H9 (cell line): Measurements from ENCODE around the gene CLK2. TPM values are rescaled to one million over a fixed set of nuclear protein-coding genes. Genes with fewer than 3 reads are reported as not detected.

Experiments used
- DNase-seq: peaks from one replicate; pipeline ENCODE4 v3.0.0-alpha.2; 2017
- H2AFZ ChIP-seq: one replicate; pipeline ENCODE4 v1.6.1; 2013; ENCODE audit warnings: mild to moderate bottlenecking, low read length, control low read depth, moderate library complexity
- H2AK5ac ChIP-seq: 2 replicates; pipeline ENCODE4 v1.6.1; 2013; ENCODE audit warnings: low read length, control low read depth, mixed read lengths; ENCODE audit not compliant: insufficient read length
- H2BK120ac ChIP-seq: one replicate; pipeline ENCODE4 v1.6.1; 2013; ENCODE audit warnings: low read depth, mild to moderate bottlenecking, low read length, control low read depth, inconsistent platforms; ENCODE audit not compliant: poor library complexity, severe bottlenecking
- H2BK12ac ChIP-seq: 2 replicates; pipeline ENCODE4 v1.6.1; 2013; ENCODE audit warnings: low read length, control low read depth, mixed read lengths, low read depth; ENCODE audit not compliant: insufficient read length
- H2BK15ac ChIP-seq: 2 replicates; pipeline ENCODE4 v1.6.1; 2013; ENCODE audit warnings: low read depth, low read length, control low read depth
- H2BK20ac ChIP-seq: one replicate; pipeline ENCODE4 v1.6.1; 2013; ENCODE audit warnings: low read depth, mild to moderate bottlenecking, low read length, control low read depth, inconsistent platforms; ENCODE audit not compliant: poor library complexity, severe bottlenecking
- H2BK5ac ChIP-seq: 2 replicates; pipeline ENCODE4 v1.6.1; 2013; ENCODE audit warnings: low read length, control low read depth, mixed read lengths; ENCODE audit not compliant: insufficient read length
- H3K14ac ChIP-seq: 2 replicates; pipeline ENCODE4 v1.6.1; 2013; ENCODE audit warnings: low read length, control low read depth; ENCODE audit not compliant: insufficient read depth
- H3K18ac ChIP-seq: 2 replicates; pipeline ENCODE4 v1.6.1; 2013; ENCODE audit warnings: low read depth, mild to moderate bottlenecking, mixed read lengths, low read length, control low read depth; ENCODE audit not compliant: insufficient read length
- H3K23ac ChIP-seq: 2 replicates; pipeline ENCODE4 v1.6.1; 2013; ENCODE audit warnings: low read length, control low read depth, mixed read lengths, low read depth; ENCODE audit not compliant: insufficient read length
- H3K23me2 ChIP-seq: 2 replicates; pipeline ENCODE4 v1.6.1; 2013; ENCODE audit warnings: low read depth, mild to moderate bottlenecking, mixed read lengths, low read length, control low read depth; ENCODE audit not compliant: insufficient read length, poor library complexity, severe bottlenecking
- H3K27ac ChIP-seq: 2 replicates; pipeline ENCODE4 v1.5.1; 2013; ENCODE audit warnings: low read length, control low read depth, mixed read lengths, low read depth; ENCODE audit not compliant: insufficient read length
- H3K27me3 ChIP-seq: 2 replicates; pipeline ENCODE4 v1.6.1; 2013; ENCODE audit warnings: low read length, control low read depth, inconsistent platforms; ENCODE audit not compliant: insufficient read depth
- H3K4ac ChIP-seq: 2 replicates; pipeline ENCODE4 v1.6.1; 2013; ENCODE audit warnings: low read depth, mild to moderate bottlenecking, control low read depth, inconsistent platforms, low read length, moderate library complexity
- H3K4me1 ChIP-seq: 2 replicates; pipeline ENCODE4 v1.6.1; 2013; ENCODE audit warnings: low read length, control low read depth, inconsistent platforms; ENCODE audit not compliant: insufficient read depth
- H3K4me2 ChIP-seq: 2 replicates; pipeline ENCODE4 v1.6.1; 2013; ENCODE audit warnings: low read length, control low read depth, mixed read lengths; ENCODE audit not compliant: insufficient read length, insufficient read depth
- H3K56ac ChIP-seq: 2 replicates; pipeline ENCODE4 v1.6.1; 2013; ENCODE audit warnings: low read depth, mild to moderate bottlenecking, mixed read lengths, low read length, control low read depth; ENCODE audit not compliant: insufficient read length
- H3K79me1 ChIP-seq: 2 replicates; pipeline ENCODE4 v1.6.1; 2013; ENCODE audit warnings: low read depth, mild to moderate bottlenecking, moderate library complexity, low read length, control low read depth, inconsistent platforms; ENCODE audit not compliant: insufficient read depth, poor library complexity, severe bottlenecking
- H3K79me2 ChIP-seq: 2 replicates; pipeline ENCODE4 v1.6.1; 2013; ENCODE audit warnings: low read length, control low read depth, inconsistent platforms; ENCODE audit not compliant: insufficient read depth
- H3K9ac ChIP-seq: 2 replicates; pipeline ENCODE4 v1.6.1; 2013; ENCODE audit warnings: low read length, control low read depth, mixed read lengths; ENCODE audit not compliant: insufficient read length; ENCODE audit errors: extremely low read depth
- H3K9me3 ChIP-seq: one replicate; pipeline ENCODE4 v1.6.1; 2013; ENCODE audit warnings: low read depth, low read length, inconsistent platforms; ENCODE audit not compliant: control insufficient read depth
- H3T11ph ChIP-seq: one replicate; pipeline ENCODE4 v1.6.1; 2013; ENCODE audit warnings: mild to moderate bottlenecking, low read length, control low read depth, inconsistent platforms
- H4K20me1 ChIP-seq: one replicate; pipeline ENCODE4 v1.6.1; 2013; ENCODE audit not compliant: control insufficient read depth, insufficient read length, insufficient read depth
- H4K5ac ChIP-seq: 2 replicates; pipeline ENCODE4 v1.6.1; 2013; ENCODE audit warnings: low read depth, mild to moderate bottlenecking, mixed read lengths, low read length, control low read depth; ENCODE audit not compliant: insufficient read length
- H4K8ac ChIP-seq: replicated peaks from 2 replicates; pipeline ENCODE4 v1.6.1; 2013; ENCODE audit warnings: low read length, control low read depth, mixed read lengths, low read depth; ENCODE audit not compliant: insufficient read length
- H4K91ac ChIP-seq: 2 replicates; pipeline ENCODE4 v1.6.1; 2013; ENCODE audit warnings: low read depth, mild to moderate bottlenecking, moderate library complexity, mixed read lengths, low read length, control low read depth; ENCODE audit not compliant: insufficient read length
- H3K27ac Mint-ChIP-seq, 3 experiments: 2 replicates in 2 of 3; 3 replicates in 1 of 3; pipeline ENCODE4 v1.8.0; 2020 to 2021; ENCODE audit warnings: mixed read lengths in 3 of 3, mild to moderate bottlenecking in 1 of 3, moderate library complexity in 1 of 3
- H3K27me3 Mint-ChIP-seq: 2 replicates; pipeline ENCODE4 v1.8.0; 2021; ENCODE audit warnings: low read depth, mild to moderate bottlenecking, moderate library complexity, mixed read lengths
- H3K36me3 Mint-ChIP-seq, 3 experiments: 2 replicates in 2 of 3; 3 replicates in 1 of 3; pipeline ENCODE4 v1.8.0; 2020 to 2021; ENCODE audit warnings: low read depth in 3 of 3, mixed read lengths in 3 of 3; ENCODE audit not compliant: insufficient read depth in 1 of 3
- H3K4me1 Mint-ChIP-seq, 2 experiments: 2 replicates each; pipeline ENCODE4 v1.8.0; 2020; ENCODE audit warnings: mixed read lengths in 2 of 2
- H3K4me3 Mint-ChIP-seq, 2 experiments: 2 replicates in 1 of 2; 3 replicates in 1 of 2; pipeline ENCODE4 v1.8.0; 2020 to 2021; ENCODE audit warnings: mild to moderate bottlenecking in 2 of 2, mixed read lengths in 2 of 2, moderate library complexity in 1 of 2
- H3K9me3 Mint-ChIP-seq, 2 experiments: 2 replicates in 1 of 2; 3 replicates in 1 of 2; pipeline ENCODE4 v1.8.0; 2020; ENCODE audit warnings: mild to moderate bottlenecking in 2 of 2, mixed read lengths in 2 of 2, moderate library complexity in 1 of 2
- CTCF ChIP-seq: fragments of 200-600 bp; sonication (generic); conservative IDR thresholded peaks from 3 replicates; pipeline ENCODE4 v1.8.0; 2021; ENCODE audit warnings: antibody characterized with exemption, mild to moderate bottlenecking
- WGBS: extraction: QIAGEN DNeasy Blood & Tissue Kit; methylation state at CpG from one replicate; pipeline ENCODE4 v1.1.7; 2013; ENCODE audit warnings: missing lambda C conversion rate, low lambda C conversion rate, mixed read lengths; ENCODE audit not compliant: insufficient read length; ENCODE audit errors: extremely low coverage; 5-methylcytosine and 5-hydroxymethylcytosine counted together
- total RNA-seq: library from RNA; stranded (reverse); gene quantifications from 2 replicates; pipeline ENCODE4 v1.2.1, GENCODE V29; 2021

The CLK2 gene
- total RNA-seq, 1 experiment from 2014 or later: 77.5 TPM

- H3K4me1 Mint-ChIP-seq: peaks cover 13 to 14% of the 10 kb centered on the region in 2 experiments
- peaks cover 2% of the 10 kb centered on the region; the same call in 1 of the 2 replicates for H3K27me3 Mint-ChIP-seq
- H4K91ac ChIP-seq: no peak within 1 kb of the TSS
- peak within 1 kb of the TSS; percentile 89 to 95 for H3K4me3 Mint-ChIP-seq
- H4K20me1 ChIP-seq: no peaks in the 10 kb centered on the region
- no peak within 1 kb of the TSS for H2AK5ac ChIP-seq
- H3T11ph ChIP-seq: no peak within 1 kb of the TSS
- no peak within 1 kb of the TSS for H2BK5ac ChIP-seq
- no peak within 1 kb of the TSS for H3K14ac ChIP-seq
- H3K9me3 Mint-ChIP-seq: no peaks in the 10 kb centered on the region; a peak in 1 of 5 replicates
- H4K5ac ChIP-seq: no peak within 1 kb of the TSS
- H3K23me2 ChIP-seq: peaks cover 10% of the 10 kb centered on the region
- H4K8ac ChIP-seq: no peak within 1 kb of the TSS
- DNase-seq: peak; percentile 98
- H3K18ac ChIP-seq: no peak within 1 kb of the TSS
- no peak within 1 kb of the TSS for H3K56ac ChIP-seq
- H2BK12ac ChIP-seq: no peak within 1 kb of the TSS
- H3K79me2 ChIP-seq: no peaks in the 10 kb centered on the region
- H2BK20ac ChIP-seq: no peak within 1 kb of the TSS
- no peaks in the 10 kb centered on the region for H3K27me3 ChIP-seq
- H3K4ac ChIP-seq: no peak within 1 kb of the TSS
- TF ChIP-seq CTCF: no peak; the same call in 2 of the 3 replicates
- 0 out of 2 replicates have a peak, but pooled peaks cover 3% of the 10 kb centered on the region for H3K4me1 ChIP-seq
- peak within 1 kb of the TSS; percentile 58 for H3K9ac ChIP-seq
- no peak within 1 kb of the TSS for H2AFZ ChIP-seq
- H2BK15ac ChIP-seq: no peak within 1 kb of the TSS; the same call in 1 of the 2 replicates
- no peak within 1 kb of the TSS for H2BK120ac ChIP-seq
- H3K27ac ChIP-seq: peak within 1 kb of the TSS; percentile 22
- H3K4me2 ChIP-seq: peak within 1 kb of the TSS; percentile 85
- H3K36me3 Mint-ChIP-seq: peaks cover 39 to 75% (median 67%) of the 10 kb centered on the region in 3 experiments; a peak in 6 of 7 replicates
- H3K9me3 ChIP-seq: no peaks in the 10 kb centered on the region
- H3K27ac Mint-ChIP-seq: peak within 1 kb of the TSS; percentile 34 to 95 (median 86)
- WGBS: no CpG with 5 or more reads among the region's 47 CpGs
- no peaks in the 10 kb centered on the region for H3K79me1 ChIP-seq
- H3K23ac ChIP-seq: no peak within 1 kb of the TSS
These were observed 11.2 kb downstream of the CLK2 start, which contains the start of gene SCAMP3 for GRCh38 chr1:155261852-155262673. TSS of gene SCAMP3 (minus strand) at chr1:155262360. CDS start at chr1:155262151, 209 bp downstream.
